HUES64 (cell line): ENCODE data around the gene CPA4.

Experiments
- H3K27ac ChIP-seq: 2 replicates; pipeline ENCODE4 v1.7.0; 2013; ENCODE audit warnings: low read depth, low read length, inconsistent platforms
- H3K27me3 ChIP-seq: 2 replicates; pipeline ENCODE4 v1.6.1; 2013; ENCODE audit warnings: mild to moderate bottlenecking, low read length; ENCODE audit not compliant: insufficient read depth
- H3K36me3 ChIP-seq: 2 replicates; pipeline ENCODE4 v1.6.1; 2013; ENCODE audit warnings: mild to moderate bottlenecking, low read length; ENCODE audit not compliant: insufficient read depth
- H3K4me1 ChIP-seq: 2 replicates; pipeline ENCODE4 v1.6.1; 2013; ENCODE audit warnings: mild to moderate bottlenecking, low read length, moderate library complexity; ENCODE audit not compliant: insufficient read depth
- H3K4me3 ChIP-seq: 2 replicates; pipeline ENCODE4 v1.5.1; 2013; ENCODE audit warnings: mild to moderate bottlenecking, low read length, moderate library complexity
- H3K9ac ChIP-seq: 2 replicates; pipeline ENCODE4 v1.6.1; 2013; ENCODE audit warnings: mild to moderate bottlenecking, low read depth, low read length
- H3K9me3 ChIP-seq: 2 replicates; pipeline ENCODE4 v1.6.1; 2013; ENCODE audit warnings: low read depth, low read length; ENCODE audit not compliant: insufficient read depth
- WGBS: fragments of 150-250, 120-280 bp; methylation state at CpG from one replicate; pipeline ENCODE4 v1.1.7; 2013; ENCODE audit warnings: missing lambda C conversion rate; 5-methylcytosine and 5-hydroxymethylcytosine counted together

The CPA4 gene

GRCh38 chr7:130360518-130360917 lies 67.6 kb downstream of the CPA4 start:
- Histone ChIP-seq H3K27ac (no peak overlapping the region), H3K36me3 (no peaks in the 10 kb centered on the region), H3K9me3 (0 out of 2 replicates have a peak, but pooled peaks cover 2% of the 10 kb centered on the region), H3K27me3 (no peaks in the 10 kb centered on the region), H3K9ac (no peak overlapping the region), H3K4me3 (no peak overlapping the region), H3K4me1 (peaks cover 19% of the 10 kb centered on the region)
- 90% methylated on average over 3 of the region's 3 CpGs for WGBS

DNA sequence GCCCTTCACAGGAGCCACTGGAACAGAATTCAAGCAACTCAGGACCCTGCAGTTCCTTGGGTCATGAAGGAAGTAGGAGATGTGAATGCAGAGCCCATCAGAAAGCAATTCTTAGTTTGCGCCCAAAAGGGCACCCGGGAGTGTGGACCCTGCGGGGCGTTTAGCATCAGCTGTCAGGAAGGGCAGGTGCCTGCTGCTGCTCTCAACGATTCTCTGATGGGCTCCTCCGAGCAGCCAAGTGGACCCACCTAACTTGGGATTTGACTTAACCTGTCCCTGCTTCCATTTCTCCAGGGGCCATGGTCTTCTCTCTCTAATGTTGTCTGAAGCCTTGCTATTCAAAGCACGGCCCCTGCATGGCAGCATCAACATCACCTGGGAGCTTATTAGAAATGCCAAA lies 68.7 kb downstream of the CPA4 start:
- 89% methylated on average over 7 of the region's 7 CpGs for WGBS
- H3K4me3 ChIP-seq = no peak overlapping the region
- peaks cover 9% of the 10 kb centered on the region for H3K4me1 ChIP-seq
- no peaks in the 10 kb centered on the region for H3K27me3 ChIP-seq
- 0 out of 2 replicates have a peak, but pooled peaks cover 2% of the 10 kb centered on the region for H3K9me3 ChIP-seq
- no peak overlapping the region for H3K27ac ChIP-seq
- no peak overlapping the region for H3K9ac ChIP-seq
- no peaks in the 10 kb centered on the region for H3K36me3 ChIP-seq

DNA sequence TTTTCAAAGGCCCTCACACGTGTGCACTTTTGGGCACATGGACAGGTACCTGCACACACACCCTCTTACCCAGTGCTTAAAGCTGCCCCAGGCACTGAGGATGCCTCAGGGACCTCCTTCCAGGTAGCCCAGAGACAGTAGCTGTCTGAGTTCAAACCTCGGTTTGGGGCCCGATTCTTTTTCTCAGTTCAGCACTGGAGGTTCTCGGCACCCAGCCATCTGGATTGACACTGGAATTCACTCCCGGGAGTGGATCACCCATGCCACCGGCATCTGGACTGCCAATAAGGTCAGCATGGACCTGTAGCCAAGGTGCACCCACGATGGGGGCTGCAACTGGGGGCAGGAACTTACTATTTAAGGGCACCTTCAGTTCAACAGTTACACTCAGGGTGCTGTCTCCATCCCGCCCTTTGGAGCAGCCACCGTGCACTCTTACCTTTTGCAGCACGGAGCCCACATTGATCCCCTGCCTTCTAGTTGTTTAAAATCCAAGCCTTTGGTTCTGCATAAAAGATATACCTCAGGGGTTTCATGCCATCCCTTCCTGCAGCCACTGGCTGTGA lies 69.4 kb downstream of the CPA4 start:
- H3K4me3 ChIP-seq = no peak overlapping the region
- H3K4me1 ChIP-seq = peaks cover 5% of the 10 kb centered on the region
- 0 out of 2 replicates have a peak, but pooled peaks cover 2% of the 10 kb centered on the region for H3K9me3 ChIP-seq
- no peaks in the 10 kb centered on the region for H3K27me3 ChIP-seq
- no peak overlapping the region for H3K27ac ChIP-seq
- no peak overlapping the region for H3K9ac ChIP-seq
- H3K36me3 ChIP-seq = no peaks in the 10 kb centered on the region
- WGBS = 93% methylated on average over 10 of the region's 10 CpGs

- 92% methylated on average over 8 of the region's 8 CpGs for WGBS
These were observed 70.3 kb downstream of the CPA4 start for GRCh38 chr7:130363026-130363847.

GRCh38 chr7:130364451-130364850 lies 71.5 kb downstream of the CPA4 start:
- WGBS = 93% methylated on average over 4 of the region's 4 CpGs
- H3K27me3 ChIP-seq = no peaks in the 10 kb centered on the region
- H3K9ac ChIP-seq = no peak overlapping the region
- peaks cover 8% of the 10 kb centered on the region for H3K4me1 ChIP-seq
- 0 out of 2 replicates have a peak, but pooled peaks cover 2% of the 10 kb centered on the region for H3K9me3 ChIP-seq
- no peak overlapping the region for H3K27ac ChIP-seq
- no peak overlapping the region for H3K4me3 ChIP-seq
- no peaks in the 10 kb centered on the region for H3K36me3 ChIP-seq

More at GRCh38 chr7:130363026-130363847, 70.3 kb downstream of the CPA4 start:
- Histone ChIP-seq H3K4me1 (peaks cover 5% of the 10 kb centered on the region), H3K9me3 (0 out of 2 replicates have a peak, but pooled peaks cover 2% of the 10 kb centered on the region), H3K4me3 (no peak overlapping the region), H3K36me3 (no peaks in the 10 kb centered on the region), H3K27ac (no peak overlapping the region), H3K27me3 (no peaks in the 10 kb centered on the region), H3K9ac (no peak overlapping the region)

- peaks cover 9% of the 10 kb centered on the region for H3K4me1 ChIP-seq
- H3K9me3 ChIP-seq = 0 out of 2 replicates have a peak, but pooled peaks cover 2% of the 10 kb centered on the region
- no peak overlapping the region; the same call in 1 of the 2 replicates for H3K27ac ChIP-seq
- WGBS = 72% methylated on average over 2 of the region's 2 CpGs
- no peaks in the 10 kb centered on the region for H3K27me3 ChIP-seq
- H3K36me3 ChIP-seq = no peaks in the 10 kb centered on the region
- no peak overlapping the region for H3K9ac ChIP-seq
- H3K4me3 ChIP-seq = no peak overlapping the region
These were observed 72.1 kb downstream of the CPA4 start for GRCh38 chr7:130365088-130365487.

DNA sequence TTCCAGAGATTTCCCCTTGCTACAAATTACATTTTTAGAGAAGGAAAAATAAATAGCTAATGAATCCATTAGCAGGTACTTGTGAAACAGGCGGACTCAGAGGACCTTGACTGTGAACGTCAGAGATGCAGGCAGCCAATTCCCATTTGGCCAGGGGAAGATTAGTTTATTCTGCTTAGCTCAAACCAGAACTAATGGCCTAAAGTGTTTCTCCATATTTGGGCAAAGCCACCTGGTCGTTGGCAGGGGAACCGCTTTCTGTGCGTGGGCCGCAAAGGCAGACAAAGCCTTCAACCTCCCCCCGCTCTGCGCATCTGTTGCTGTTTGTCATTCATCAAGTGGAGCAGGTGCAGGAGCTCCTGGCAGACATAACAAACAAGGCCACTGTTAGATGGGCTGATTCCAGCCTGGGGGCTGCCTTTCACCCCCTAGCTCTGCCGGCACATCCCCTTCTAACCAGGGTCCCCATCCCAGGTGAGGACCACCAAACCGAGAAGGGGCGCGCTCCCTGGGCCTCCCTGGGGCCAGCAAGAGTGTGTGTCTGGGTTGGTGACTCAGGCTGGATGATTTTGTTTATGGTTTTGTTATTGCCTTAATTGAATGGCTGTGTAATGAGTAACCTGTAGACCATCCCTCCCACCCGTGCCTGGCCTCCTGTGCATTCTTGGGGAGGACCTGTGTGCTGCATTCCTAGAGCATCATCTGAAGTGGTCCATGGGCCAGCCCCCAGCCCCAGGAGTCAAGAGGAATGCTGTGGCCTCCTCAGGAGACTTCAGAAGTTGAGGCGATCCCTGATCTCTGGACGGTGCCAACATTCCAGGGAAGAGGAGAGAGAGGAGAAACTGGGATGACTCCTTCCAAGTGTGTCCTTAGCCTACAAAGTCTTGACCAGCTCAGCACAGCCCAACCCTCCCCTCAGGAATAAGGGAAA lies 72.8 kb downstream of the CPA4 start:
- 79% methylated on average over 15 of the region's 15 CpGs for WGBS
- Histone ChIP-seq H3K9ac (no peak overlapping the region), H3K4me1 (peaks cover 9% of the 10 kb centered on the region), H3K27ac (no peak overlapping the region; the same call in 1 of the 2 replicates), H3K27me3 (no peaks in the 10 kb centered on the region), H3K9me3 (no peaks in the 10 kb centered on the region), H3K4me3 (no peak overlapping the region), H3K36me3 (no peaks in the 10 kb centered on the region)

DNA sequence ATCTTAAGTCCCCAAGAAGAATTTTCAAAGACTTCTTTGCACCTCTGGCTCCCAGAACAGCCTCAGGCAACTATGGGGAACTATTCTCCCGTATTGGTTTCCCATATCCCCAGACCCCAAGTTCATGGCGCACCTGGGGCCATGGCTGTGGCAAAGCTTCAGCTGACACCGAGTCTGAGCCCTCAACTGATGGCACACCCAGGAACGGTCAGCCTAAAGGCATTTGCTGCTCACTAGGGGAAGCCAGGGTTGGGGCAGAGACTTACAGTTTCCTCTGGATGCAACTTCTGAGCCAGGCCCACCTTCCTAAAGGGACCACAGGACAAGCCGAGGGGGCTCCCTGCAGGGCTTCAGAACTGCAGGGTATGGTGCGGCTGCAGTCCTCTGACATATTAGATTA lies 73.6 kb downstream of the CPA4 start:
- Histone ChIP-seq H3K27ac (no peak overlapping the region), H3K9me3 (no peaks in the 10 kb centered on the region), H3K4me3 (no peak overlapping the region), H3K36me3 (no peaks in the 10 kb centered on the region), H3K27me3 (no peaks in the 10 kb centered on the region), H3K9ac (no peak overlapping the region), H3K4me1 (peaks cover 9% of the 10 kb centered on the region)
- 88% methylated on average over 6 of the region's 6 CpGs for WGBS

DNA sequence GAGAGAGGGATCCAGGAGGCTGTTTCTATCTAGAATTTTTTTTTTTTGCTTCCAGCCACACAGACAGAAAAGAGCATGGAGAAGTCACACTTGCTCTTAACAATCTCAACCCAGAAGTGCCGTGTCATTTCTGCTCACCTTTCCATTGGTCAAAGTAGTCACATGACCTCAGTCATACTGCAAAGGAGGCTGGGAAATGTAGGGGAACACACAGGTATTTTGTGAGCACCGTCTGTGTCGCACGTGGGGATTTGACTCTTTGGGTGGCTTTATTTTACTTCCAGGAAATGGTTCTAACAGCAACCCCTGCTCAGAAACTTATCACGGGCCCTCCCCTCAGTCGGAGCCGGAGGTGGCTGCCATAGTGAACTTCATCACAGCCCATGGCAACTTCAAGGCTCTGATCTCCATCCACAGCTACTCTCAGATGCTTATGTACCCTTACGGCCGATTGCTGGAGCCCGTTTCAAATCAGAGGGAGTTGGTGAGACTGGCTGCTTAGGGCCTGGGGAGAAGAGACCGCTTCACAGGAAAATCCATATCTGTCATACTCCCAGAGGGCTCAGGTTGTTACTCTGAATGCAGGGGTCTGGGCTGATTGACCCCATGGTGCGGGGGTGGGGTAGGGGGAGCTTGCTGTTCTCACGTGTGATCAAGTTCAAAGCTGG lies 74.3 kb downstream of the CPA4 start:
- Histone ChIP-seq H3K27ac (no peak overlapping the region), H3K4me1 (peaks cover 9% of the 10 kb centered on the region)
- WGBS = 91% methylated on average over 13 of the region's 13 CpGs

GRCh38 chr7:130367836-130368746 lies 75.1 kb downstream of the CPA4 start:
- H3K4me3 ChIP-seq = no peak overlapping the region
- H3K27ac ChIP-seq = no peak overlapping the region
- no peak overlapping the region for H3K9ac ChIP-seq
- peaks cover 13% of the 10 kb centered on the region for H3K4me1 ChIP-seq
- no peaks in the 10 kb centered on the region for H3K27me3 ChIP-seq
- no peaks in the 10 kb centered on the region for H3K9me3 ChIP-seq
- H3K36me3 ChIP-seq = no peaks in the 10 kb centered on the region
- 96% methylated on average over 19 of the region's 19 CpGs for WGBS

More for the DNA sequence above, 74.3 kb downstream of the CPA4 start:
- Histone ChIP-seq H3K36me3 (no peaks in the 10 kb centered on the region), H3K4me3 (no peak overlapping the region), H3K27me3 (no peaks in the 10 kb centered on the region), H3K9me3 (no peaks in the 10 kb centered on the region), H3K9ac (no peak overlapping the region)
